ENCODE data around the gene LCN6.

DNA sequence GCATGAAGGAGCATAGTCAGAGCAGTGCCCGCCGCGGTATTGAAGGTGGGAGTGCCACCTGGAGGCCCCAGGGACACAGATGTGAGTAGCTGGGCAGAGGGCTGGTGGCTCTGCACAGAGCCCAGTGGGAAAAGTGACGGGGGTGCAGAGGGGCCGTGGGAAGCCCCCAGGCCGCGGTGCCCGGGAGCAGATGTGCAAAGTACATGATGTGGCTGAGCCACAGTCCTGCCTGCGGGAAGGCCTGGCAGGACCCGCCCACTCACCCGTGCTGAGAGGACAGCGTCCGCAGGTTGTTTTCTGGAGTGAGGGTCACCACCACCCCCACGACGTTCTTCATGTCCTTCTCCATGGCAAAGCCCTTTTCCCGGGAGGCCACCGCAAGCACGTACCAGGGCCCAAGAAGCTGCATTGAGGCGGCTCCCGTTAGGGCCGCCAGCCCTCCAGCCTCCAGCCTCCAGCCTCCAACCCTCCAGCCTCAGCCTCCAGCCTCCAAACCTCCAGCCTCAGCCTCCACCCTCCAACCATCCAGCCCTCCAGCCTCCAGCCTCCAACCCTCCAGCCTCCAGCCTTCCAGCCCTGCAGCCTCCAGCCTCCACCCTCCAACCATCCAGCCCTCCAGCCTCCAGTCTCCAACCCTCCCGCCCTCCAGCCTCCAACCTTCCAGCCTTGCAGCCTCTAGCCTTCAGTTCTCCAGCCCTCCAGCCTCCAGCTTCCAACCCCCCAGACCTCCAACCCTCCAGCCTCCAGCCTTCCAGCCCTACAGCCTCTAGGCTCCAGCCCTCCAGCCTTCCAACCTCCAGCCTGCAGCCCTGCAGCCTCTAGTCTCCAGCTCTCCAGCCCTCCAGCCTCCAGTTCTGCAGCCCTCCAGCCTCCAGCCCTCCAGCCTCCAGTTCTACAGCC is 914 bp downstream of the LCN6 start:
- TF ChIP-seq ZNF335 (CRISPR knock-in tag; IDR thresholded peaks at IDR 0.05) = no peak
- TF ChIP-seq, protein P1, sequence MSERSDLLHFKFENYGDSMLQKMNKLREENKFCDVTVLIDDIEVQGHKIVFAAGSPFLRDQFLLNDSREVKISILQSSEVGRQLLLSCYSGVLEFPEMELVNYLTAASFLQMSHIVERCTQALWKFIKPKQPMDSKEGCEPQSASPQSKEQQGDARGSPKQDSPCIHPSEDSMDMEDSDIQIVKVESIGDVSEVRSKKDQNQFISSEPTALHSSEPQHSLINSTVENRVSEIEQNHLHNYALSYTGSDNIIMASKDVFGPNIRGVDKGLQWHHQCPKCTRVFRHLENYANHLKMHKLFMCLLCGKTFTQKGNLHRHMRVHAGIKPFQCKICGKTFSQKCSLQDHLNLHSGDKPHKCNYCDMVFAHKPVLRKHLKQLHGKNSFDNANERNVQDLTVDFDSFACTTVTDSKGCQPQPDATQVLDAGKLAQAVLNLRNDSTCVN (CRISPR knock-in tag; IDR thresholded peaks at IDR 0.05; ENCODE audit: borderline replicate concordance) = no peak
